HG02798 (cell line): ENCODE results near the gene GPR31.
A peak's percentile ranks its signal among the peaks of the same experiment; 100 is the strongest.

Experiments used
- ATAC-seq: cut with Tn5 transposase; IDR thresholded peaks from one replicate; pipeline ENCODE4 v1.9.1; 2021; ENCODE audit warnings: mild to moderate bottlenecking; ENCODE audit not compliant: unreplicated experiment, poor library complexity

Gene GPR31

DNA sequence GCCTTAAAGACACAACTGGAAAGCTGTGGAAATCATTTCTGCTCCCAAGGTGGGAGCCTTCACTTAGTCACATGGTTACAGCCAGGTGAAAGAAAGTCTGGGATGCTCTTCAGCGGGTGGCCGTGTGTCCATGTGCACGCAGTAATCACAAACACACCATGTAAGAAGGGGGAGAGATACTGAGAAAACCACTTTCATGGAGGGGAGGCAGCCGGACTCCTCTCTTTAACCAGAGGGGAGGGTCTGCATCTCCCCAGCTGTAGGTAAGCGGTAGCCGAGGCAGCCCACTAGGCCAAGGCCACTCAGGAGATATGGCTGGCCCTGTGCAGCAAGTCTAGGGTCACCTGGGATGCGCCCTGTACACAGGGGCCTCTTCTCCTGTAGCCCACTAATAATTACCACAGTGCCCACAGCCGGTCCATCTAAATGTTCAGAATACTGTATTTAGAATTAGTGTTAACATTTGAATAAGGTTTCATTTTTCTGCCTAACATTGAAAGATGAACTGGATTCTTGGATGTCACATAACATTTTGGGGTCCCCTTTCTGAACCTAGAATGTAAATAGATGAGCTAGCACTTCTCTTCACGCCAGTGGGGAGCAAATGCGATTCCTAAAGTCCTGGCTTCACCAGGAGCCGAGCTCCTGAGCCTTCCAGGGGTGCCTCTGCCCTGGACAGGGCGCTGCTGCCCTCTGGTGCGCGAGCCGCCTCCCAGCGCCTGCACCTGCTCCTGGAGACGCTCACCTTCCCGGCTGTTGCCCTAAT is 15.9 kb downstream of the GPR31 start:
- ATAC-seq = peak; percentile 84

DNA sequence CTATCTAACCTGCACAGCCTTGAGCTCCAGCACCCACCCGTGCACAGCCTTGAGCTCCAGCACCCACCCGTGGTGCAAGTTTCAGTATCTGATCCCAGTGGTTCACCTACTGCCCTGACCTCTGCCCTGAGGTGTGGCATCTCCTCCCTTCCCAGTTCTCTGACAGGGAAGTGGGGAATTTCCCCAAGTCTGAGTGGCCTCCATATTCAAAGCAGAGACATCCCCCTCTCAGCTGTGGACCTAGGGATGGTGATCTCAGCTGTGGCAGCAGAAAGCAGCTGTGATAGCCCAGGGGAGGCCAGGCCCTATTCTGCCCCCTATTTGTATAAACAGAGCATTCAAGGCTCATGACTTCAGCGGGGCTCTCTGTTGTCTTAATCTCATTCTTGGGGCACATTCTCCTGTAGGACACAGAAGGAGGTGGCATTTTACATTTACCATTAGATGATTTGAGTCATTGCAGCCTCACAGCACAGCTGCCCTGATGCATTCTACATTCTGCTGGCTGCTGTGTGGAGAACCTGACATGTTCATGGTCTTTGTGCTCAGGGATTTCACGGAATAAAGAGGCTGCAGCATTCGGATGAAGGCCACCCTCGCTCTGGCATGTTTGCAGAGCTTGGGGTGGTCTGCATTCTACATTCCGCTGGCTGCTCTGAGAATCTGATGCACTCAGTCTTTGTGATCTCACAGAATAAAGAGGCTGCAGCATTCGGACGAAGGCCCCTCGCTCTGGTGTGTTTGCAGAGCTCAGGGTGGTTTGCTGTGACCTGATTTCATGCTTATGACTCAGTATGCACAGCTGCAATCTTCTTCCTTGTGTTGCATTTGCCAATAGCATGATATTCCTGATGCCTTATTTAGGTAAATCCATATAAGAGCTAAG is 16.9 kb downstream of the GPR31 start:
- peak; percentile 46 for ATAC-seq

DNA sequence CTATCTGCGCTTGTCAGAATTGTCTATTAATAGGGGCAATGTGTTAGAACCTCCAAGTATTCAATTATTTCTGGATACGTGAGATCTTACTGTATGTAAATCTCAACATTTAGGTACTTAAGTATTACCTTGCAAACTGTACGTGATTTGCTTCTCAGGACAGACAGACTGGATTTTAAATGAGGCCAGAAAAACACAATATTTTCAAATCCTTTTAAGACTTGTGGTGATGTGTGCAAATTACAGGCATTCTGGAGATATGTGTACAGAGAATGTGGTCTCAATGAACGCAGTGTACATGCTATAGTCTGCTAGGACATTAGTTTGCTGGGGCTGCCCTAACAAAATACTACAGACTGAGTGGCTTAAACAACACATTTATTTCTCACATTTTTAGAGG is 18.0 kb downstream of the GPR31 start:
- no peak for ATAC-seq

DNA sequence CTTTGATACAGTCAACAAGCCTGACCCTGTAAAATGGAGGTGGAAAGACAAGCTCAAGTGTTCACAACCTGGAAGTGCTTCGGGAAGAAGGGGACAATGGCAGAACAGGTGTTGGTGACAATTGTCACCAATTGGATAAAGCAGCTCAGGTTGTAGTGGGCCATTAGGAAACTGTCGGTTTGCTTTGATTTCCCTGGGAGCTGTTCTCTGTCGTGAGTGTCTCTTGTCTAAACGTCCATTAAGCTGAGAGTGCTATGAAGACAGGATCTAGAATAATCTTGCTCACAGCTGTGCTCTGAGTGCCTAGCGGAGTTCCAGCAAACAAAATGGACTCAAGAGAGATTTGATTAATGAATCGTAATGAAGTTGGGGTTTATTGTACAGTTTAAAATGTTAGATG is 19.9 kb downstream of the GPR31 start:
- no peak for ATAC-seq

DNA sequence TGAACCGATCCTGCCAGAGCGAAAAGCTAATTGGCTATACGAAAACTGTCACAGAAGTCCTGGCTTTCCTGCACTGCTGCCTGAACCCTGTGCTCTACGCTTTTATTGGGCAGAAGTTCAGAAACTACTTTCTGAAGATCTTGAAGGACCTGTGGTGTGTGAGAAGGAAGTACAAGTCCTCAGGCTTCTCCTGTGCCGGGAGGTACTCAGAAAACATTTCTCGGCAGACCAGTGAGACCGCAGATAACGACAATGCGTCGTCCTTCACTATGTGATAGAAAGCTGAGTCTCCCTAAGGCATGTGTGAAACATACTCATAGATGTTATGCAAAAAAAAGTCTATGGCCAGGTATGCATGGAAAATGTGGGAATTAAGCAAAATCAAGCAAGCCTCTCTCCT is 20.7 kb downstream of the GPR31 start:
- no peak for ATAC-seq

DNA sequence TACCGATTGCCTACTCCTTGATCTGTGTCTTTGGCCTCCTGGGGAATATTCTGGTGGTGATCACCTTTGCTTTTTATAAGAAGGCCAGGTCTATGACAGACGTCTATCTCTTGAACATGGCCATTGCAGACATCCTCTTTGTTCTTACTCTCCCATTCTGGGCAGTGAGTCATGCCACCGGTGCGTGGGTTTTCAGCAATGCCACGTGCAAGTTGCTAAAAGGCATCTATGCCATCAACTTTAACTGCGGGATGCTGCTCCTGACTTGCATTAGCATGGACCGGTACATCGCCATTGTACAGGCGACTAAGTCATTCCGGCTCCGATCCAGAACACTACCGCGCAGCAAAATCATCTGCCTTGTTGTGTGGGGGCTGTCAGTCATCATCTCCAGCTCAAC is 21.4 kb downstream of the GPR31 start:
- ATAC-seq = no peak

DNA sequence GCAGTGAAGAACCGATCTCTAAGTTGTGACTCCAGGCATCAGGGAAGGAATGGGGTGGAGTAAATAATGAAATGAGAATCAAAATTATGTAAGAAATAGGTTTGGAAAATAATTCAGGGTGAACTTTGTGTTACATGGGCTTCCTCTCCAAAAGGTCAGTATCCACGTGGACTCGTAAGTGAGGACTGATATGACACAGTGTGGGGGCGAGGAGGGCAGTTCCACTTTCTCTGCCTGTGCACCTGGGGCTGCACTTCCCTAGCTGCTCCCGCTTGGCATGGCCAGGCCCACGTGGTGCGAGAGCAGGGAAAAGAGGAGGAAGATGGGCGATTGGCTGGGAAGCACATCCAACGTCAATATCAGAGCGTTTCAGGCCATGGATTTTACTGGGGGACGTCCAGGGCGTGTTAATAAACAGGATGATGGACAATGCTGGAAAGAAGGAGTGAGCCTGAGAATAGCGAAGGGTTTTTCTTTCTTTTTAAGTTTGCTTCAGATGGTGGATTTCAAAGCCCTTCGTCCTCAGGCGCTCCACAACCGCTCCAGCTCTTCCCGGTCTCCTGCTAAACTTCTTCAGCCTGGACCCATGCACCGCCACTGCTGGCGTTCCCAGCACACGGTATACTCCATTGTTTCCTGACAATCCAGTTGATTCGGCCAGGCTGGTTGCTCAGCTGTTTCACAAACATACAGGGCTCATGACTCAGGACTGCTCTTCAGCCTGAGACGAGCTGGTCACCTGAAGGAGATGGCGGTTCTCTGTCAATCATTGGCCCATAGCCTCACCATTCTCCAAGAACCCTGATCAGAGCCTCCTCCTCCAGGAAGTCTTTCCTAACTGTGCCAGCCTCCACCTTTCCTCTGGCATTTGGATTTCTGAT is 23.1 kb downstream of the GPR31 start:
- no peak for ATAC-seq

DNA sequence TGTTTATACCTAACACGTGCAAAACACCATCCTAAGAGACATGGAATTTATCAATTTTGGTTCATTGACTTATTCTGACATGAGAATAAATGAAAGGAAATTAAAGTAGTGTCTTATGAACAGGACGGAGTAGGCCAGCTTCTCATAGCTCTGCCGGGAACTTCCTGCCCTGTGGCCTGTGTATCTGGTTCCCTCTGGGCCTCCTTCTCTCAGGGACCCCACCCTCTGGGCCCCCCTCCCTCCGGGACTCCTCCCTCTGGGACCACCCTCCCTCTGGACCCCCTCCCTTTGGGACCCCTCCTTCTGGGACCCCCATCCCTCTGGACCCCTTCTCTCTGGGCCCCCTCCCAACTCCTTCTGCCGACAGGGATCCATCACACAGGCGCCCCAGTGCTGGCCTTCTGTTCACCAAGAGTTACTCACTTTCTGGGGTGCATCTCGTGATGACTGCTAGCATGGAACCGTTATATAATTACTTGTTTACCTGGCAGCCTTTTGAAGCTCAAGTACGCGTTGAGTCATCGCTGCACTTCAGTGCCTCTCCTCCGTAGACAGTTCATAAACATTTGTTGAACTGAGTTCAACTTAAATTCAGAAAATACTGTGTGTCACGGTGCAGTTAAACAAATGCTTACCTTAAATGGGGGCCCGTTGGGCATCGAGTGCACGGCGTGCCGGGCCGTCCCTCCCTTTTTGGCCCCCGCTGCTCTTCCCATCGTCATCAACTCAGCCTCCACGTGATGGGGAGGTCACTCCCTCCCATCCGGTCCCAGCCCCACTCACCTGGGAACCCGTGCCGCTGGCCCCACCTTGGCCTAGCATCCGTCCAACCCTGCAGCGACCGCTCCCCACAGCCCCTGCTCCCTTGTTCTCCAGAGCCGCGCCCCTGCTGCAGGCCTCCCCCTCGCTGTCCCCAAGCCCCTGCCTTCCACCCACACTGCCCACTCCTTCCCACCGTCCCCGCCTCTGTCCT is 26.8 kb downstream of the GPR31 start:
- no peak for ATAC-seq

DNA sequence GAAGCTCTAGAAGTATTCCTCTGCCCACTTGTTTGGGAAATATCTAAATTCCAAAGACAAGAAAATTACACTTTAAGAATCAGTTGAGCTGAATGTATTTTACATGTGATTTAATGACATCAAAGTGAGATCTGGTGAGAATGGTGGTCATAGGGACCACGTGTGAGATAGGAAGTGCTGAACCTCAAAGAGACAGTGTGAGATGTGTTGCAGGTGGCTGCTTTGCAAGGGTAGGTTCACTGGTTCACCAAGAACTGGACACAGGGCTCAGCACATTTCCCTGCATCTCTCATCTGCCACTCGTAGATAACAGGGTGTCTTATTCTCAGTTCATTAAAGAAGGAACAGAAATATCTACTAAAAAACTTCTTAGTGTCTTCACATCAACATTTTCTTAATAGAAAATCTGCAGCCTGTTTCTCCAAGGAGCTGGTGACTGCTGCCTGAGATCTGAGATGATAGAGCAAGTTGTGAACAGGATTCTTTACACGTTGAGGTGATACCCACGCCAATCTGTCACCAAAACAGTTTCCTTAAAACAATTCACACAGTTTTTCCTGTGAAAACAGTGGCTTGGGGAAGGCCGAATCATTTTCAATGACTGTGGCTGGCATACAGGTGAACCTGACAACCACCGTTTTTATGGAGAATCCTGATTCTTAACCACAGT is 27.6 kb downstream of the GPR31 start:
- ATAC-seq = peak; percentile 73

DNA sequence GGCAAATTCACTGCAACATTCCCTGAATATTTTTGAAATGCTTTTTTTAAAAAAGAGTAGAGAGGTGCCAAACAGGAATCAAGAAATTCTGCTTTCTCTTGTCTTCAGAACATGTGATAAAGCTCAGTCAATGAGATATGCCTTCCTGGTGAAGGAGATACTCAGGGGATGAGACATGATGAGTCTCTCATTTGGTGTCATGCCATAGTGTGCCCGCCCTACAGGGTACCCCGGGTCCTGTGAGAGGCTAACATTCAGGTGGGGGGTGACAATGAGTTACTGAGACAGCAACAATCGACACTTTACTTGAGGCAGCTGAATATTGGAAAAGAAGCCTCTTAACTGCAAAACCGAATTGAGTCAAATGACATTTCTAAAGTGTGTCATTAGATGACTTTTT is 28.2 kb downstream of the GPR31 start:
- ATAC-seq = no peak

DNA sequence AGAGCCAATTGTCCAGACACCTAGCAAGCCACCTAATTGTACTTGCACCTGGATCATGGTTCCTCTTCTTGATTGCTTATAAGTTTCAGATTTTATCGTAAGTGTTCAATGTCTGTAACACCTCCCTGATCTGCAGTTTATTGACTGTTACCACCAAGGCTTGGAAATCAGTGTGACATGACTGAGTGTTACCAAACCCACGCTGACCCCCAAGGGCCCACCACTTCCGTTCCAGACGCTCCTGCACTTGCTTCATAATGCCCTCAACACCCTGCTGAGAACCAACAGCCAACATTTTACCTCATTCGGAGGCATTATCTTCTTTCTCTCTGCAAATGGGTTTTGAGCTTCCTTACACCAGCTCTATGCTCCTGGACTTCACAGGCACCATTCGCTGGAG is 28.6 kb downstream of the GPR31 start:
- no peak for ATAC-seq

DNA sequence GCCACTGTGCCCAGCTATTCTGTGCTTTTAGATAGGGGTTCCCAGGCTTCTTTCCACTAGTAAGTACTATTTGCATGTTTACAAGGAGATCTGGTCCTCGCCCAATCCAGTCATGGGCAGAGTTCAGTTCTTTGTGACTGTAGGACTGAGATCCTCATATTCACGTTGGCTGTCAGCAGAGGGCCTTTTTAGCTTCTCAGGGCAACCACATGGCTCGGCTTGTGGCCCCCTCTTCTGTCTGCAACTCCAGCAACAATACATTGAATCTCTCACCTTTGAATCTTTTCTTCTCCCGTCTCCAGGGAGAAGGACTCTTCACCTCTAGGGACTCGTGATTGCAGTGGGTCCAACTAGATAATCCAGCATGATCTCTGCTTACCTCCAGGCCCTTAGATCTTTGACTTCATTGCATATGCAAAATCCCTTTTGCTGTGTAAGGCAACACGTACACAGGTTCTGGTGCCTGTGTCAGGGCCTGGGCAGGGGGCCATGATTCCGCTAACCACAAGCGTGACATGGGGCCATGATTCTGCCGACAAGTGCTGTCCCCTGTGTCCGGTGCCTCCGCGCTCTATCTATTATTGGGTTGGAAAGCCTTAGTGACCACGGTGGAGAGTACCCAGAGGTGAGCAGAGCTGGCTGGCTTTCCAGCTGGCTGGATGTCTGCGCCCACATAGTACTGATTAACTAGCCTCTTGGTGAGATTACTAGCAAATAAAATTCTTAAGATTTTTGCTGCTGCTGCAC is 29.8 kb downstream of the GPR31 start:
- ATAC-seq = no peak

DNA sequence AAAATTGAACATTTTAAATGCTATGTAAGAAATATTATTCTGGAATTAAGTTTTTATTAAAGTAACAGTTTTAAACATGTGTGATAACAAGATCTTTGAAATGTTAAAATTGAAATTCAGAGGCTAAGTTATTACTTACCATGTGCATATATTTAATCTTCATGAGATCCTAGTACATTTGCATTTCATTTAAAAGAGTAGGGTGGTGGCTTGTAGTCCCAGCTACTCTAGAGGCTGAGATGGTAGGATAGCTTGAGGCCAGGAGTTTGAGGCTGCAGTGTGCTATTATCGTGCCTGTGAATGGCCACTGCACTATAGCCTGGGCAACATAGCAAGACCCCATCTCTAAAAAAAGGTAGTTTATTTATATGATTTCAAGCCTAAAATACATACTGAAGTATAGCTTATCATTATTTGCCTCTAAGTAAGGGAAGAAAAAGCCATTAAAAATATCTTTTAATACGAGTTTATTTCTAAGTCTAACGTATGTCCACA is 31.9 kb downstream of the GPR31 start:
- no peak for ATAC-seq

DNA sequence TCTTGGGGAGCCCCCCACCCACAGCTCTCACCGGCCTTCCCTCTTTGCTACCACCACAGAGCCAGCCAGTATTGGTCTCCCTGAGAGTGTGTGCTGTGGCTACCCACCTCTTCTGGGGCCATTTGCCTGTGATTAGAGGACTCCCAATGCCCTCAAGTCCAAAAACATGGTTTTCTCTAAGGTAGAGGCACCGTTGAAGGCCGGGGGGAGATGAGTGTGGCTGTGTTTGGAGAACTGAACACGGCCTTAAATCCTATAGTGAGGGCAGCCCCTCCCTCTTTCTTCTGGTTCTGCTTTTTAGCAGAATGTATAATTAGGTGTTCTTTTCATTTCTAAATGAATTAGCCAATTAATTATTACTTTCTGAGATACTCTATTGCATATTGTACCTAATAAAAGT is 32.4 kb downstream of the GPR31 start:
- ATAC-seq = no peak

DNA sequence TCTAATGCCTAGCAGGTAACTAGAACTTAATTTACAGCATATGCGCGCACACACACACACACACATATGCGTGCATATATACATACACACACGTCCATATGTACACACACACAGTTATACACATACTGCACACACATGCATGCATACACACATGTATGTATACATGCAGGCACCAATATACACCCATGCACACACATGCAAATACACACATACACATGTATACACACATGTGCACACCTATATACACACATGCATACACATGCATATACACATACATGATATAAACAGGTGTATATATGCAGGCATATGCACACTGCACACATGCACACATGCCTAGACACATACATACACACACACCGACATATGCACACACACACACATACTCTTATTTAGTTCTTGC is 33.0 kb downstream of the GPR31 start:
- ATAC-seq = no peak

DNA sequence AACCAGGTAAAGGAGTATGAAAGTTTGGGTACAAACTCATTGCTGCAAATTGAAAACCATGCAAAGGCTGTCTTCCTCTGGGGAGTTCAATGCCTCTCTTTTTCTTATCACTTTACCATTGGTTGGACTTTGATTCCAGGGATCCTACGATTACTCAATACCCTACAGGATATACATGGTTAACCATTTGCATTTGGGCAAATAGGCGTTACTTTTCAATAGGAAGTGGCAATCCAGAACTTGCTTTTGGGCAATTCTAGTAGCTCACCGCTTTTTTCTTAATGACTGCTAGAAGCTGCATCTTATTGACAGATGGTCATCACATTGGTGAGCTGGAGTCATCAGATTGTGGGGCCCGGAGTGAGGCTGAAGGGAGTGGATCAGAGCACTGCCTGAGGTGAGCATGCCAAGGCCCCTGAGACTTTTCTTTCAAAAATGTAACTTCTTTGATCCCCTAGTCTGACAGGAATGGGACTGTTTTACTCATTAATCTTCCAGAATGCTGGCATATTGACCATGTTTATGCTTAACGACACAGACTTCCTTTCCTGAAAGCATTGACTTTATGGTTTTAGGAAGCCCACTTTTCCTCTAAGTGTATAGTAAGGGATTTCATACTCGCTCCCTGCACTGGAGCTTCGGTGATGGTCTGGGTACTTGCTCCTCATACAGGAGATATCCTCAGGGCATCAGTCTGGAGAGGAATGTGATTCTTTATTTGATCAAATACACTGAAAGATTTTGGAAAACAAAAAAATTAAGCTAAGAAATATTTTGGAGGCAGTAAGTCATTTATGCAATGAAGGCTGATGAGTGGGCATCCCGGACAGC is 34.7 kb downstream of the GPR31 start, which contains the start of gene CCR6:
TSS of gene CCR6 (plus strand) at position 270 of the 831 bp plus-strand sequence. CDS start 13,039 bp downstream, outside the sequence.
- ATAC-seq = no peak
